ENCODE data around the gene SYN1. TPM values are rescaled to one million over a fixed set of nuclear protein-coding genes. Genes with fewer than 3 reads are reported as not detected.

Gene SYN1
- total RNA-seq, 1 experiment from 2014 or later = 11.7 TPM

- Histone ChIP-seq H2AK5ac (ENCODE audit: insufficient read length, low read length) (no peak overlapping the region), H3K18ac (ENCODE audit: insufficient read length, low read depth, low read length) (no peak overlapping the region), H4K20me1 (ENCODE audit: control insufficient read depth, insufficient read depth, insufficient read length) (no peaks in the 10 kb centered on the region), H3K14ac (ENCODE audit: insufficient read depth, low read length) (no peak overlapping the region), H3K9me3 (ENCODE audit: control insufficient read depth, low read depth, low read length) (peaks cover 12% of the 10 kb centered on the region), H3K4ac (ENCODE audit: low read depth, low read length) (no peak overlapping the region), H3K9ac (ENCODE audit: extremely low read depth, insufficient read length, low read length) (no peak overlapping the region), H3K27ac (ENCODE audit: insufficient read length, low read depth, low read length) (no peak overlapping the region), H4K91ac (ENCODE audit: insufficient read length, low read depth, low read length) (no peak overlapping the region), H4K8ac (replicated peaks; ENCODE audit: insufficient read length, low read depth, low read length) (no peak overlapping the region), H2AFZ (ENCODE audit: low read length) (no peak overlapping the region), H2BK12ac (ENCODE audit: insufficient read length, low read depth, low read length) (no peak overlapping the region), H2BK15ac (ENCODE audit: low read depth, low read length) (no peak overlapping the region), H3K79me2 (ENCODE audit: insufficient read depth, low read length) (no peaks in the 10 kb centered on the region), H2BK5ac (ENCODE audit: insufficient read length, low read length) (no peak overlapping the region), H3K56ac (ENCODE audit: insufficient read length, low read depth, low read length) (no peak overlapping the region), H3K4me2 (ENCODE audit: insufficient read depth, insufficient read length, low read length) (no peak overlapping the region), H3K4me1 (ENCODE audit: insufficient read depth, low read length) (no peaks in the 10 kb centered on the region), H3K27me3 (ENCODE audit: insufficient read depth, low read length) (no peaks in the 10 kb centered on the region), H3K23ac (ENCODE audit: insufficient read length, low read depth, low read length) (no peak overlapping the region), H3K23me2 (ENCODE audit: insufficient read length, low read depth, low read length, poor library complexity, severe bottlenecking) (no peaks in the 10 kb centered on the region), H2BK20ac (ENCODE audit: low read depth, low read length, poor library complexity, severe bottlenecking) (no peak overlapping the region), H4K5ac (ENCODE audit: insufficient read length, low read depth, low read length) (no peak overlapping the region), H3K79me1 (ENCODE audit: insufficient read depth, low read depth, low read length, poor library complexity, severe bottlenecking) (no peaks in the 10 kb centered on the region), H3T11ph (ENCODE audit: low read length) (no peak overlapping the region), H2BK120ac (ENCODE audit: low read depth, low read length, poor library complexity, severe bottlenecking) (no peak overlapping the region)
- no peak for DNase-seq
- TF ChIP-seq CTCF (conservative IDR thresholded peaks at IDR 0.05) = no peak
- WGBS (ENCODE audit: extremely low coverage, insufficient read length, low lambda C conversion rate) = no CpG with 5 or more reads among the region's 5 CpGs
- H3K36me3 Mint-ChIP-seq (ENCODE audit: insufficient read depth in 1 of 3, low read depth in 3 of 3) = peaks cover 0 to 2% (median 0%) of the 10 kb centered on the region in 3 experiments; a peak in 2 of 7 replicates
- H3K4me3 Mint-ChIP-seq = no peak overlapping the region
- H3K4me1 Mint-ChIP-seq = peaks cover 0 to 2% of the 10 kb centered on the region in 2 experiments; a peak in 1 of 4 replicates
- no peaks in the 10 kb centered on the region for H3K27me3 Mint-ChIP-seq (ENCODE audit: low read depth)
- no peak overlapping the region for H3K27ac Mint-ChIP-seq
- peaks cover 54 to 57% of the 10 kb centered on the region in 2 experiments for H3K9me3 Mint-ChIP-seq
Observed at GRCh38 chrX:47543496-47543895, 76.2 kb downstream of the SYN1 start.
